Panc1 (cell line): Measurements from ENCODE around the gene EP400.

Experiments
- CTCF ChIP-seq: fragments of 450-650 bp; IDR thresholded peaks from 2 replicates; pipeline ENCODE4 v1.5.1; 2017; ENCODE audit warnings: mild to moderate bottlenecking
- REST ChIP-seq, 2 experiments: IDR thresholded peaks; 2 replicates each; pipeline ENCODE4 v1.6.1; 2011 to 2012; ENCODE audit warnings: low read depth in 2 of 2, control low read depth in 1 of 2, low read length in 1 of 2, mild to moderate bottlenecking in 1 of 2, moderate library complexity in 1 of 2; ENCODE audit not compliant: insufficient read depth in 1 of 2

GRCh38 chr12:131922772-131923171 lies 27.0 kb upstream of the EP400 start:
- TF ChIP-seq REST (IDR thresholded peaks at IDR 0.05; ENCODE audit: insufficient read depth in 1 of 2, low read depth in 2 of 2, low read length in 1 of 2) (no peak), CTCF (no peak)
